IMR-90 (cell line): ENCODE results near the gene HLA-DOB. TPM values are rescaled to one million over a fixed set of nuclear protein-coding genes. Genes with fewer than 3 reads are reported as not detected.

Experiments
- ATAC-seq: fragments of 200-7000 bp; cut with Tn5 transposase; 2 replicates; pipeline ENCODE4 v1.9.1; 2020; ENCODE audit warnings: low read depth, mild to moderate bottlenecking, moderate library complexity
- BruUV-seq: library from RNA; stranded (reverse); fragments of 400-500 nt; replicated peaks from 2 replicates; lab custom pipeline; 2021; lab: Mats Ljungman, UMichigan
- CTCF ChIA-PET: fragments of 300-600 bp; formaldehyde crosslinking; extraction: SDS; loops from one replicate; lab custom pipeline; 2021; ENCODE audit warnings: antibody characterized with exemption; lab: Yijun Ruan, JAX
- POLR2A ChIA-PET: fragments of 300-600 bp; sonication (Branson Sonifier 250); formaldehyde crosslinking; loops from one replicate; lab custom pipeline; 2022; ENCODE audit warnings: antibody characterized with exemption; ENCODE audit not compliant: unreplicated experiment; lab: Charles Lee
- DNase-seq: peaks from one replicate; pipeline ENCODE4 v3.0.0; 2013
- H2AFZ ChIP-seq: replicated peaks from 2 replicates; pipeline ENCODE3; 2013; ENCODE audit warnings: low read length, mild to moderate bottlenecking; ENCODE audit not compliant: poor library complexity
- H2AK5ac ChIP-seq: 2 replicates; pipeline ENCODE4 v1.6.1; 2013; ENCODE audit warnings: low read depth, low read length, inconsistent platforms
- H2AK9ac ChIP-seq: replicated peaks from 2 replicates; pipeline ENCODE3; 2013; ENCODE audit warnings: mild to moderate bottlenecking, low read depth, low read length, moderate library complexity; ENCODE audit not compliant: poor library complexity
- H2BK120ac ChIP-seq: 2 replicates; pipeline ENCODE4 v1.6.1; 2013; ENCODE audit warnings: low read depth, low read length, inconsistent platforms
- H2BK15ac ChIP-seq: 3 replicates; pipeline ENCODE4 v1.6.1; 2013; ENCODE audit warnings: low read depth, low read length, inconsistent platforms
- H2BK20ac ChIP-seq: 2 replicates; pipeline ENCODE4 v1.6.1; 2013; ENCODE audit warnings: low read depth, mild to moderate bottlenecking, inconsistent platforms, low read length, moderate library complexity
- H2BK5ac ChIP-seq: 2 replicates; pipeline ENCODE4 v1.6.1; 2013; ENCODE audit warnings: mild to moderate bottlenecking, low read depth, low read length, inconsistent platforms; ENCODE audit not compliant: poor library complexity, severe bottlenecking
- H3K14ac ChIP-seq: replicated peaks from 2 replicates; pipeline ENCODE4 v1.6.1; 2013; ENCODE audit warnings: low read depth, low read length, inconsistent platforms
- H3K18ac ChIP-seq: 2 replicates; pipeline ENCODE4 v1.6.1; 2013; ENCODE audit warnings: low read depth, low read length, control low read depth
- H3K23ac ChIP-seq: 2 replicates; pipeline ENCODE4 v1.6.1; 2013; ENCODE audit warnings: low read depth, low read length, inconsistent platforms
- H3K27ac ChIP-seq: 2 replicates; pipeline ENCODE4 v1.5.1; 2013; ENCODE audit warnings: mild to moderate bottlenecking, control low read depth, low read length; ENCODE audit not compliant: insufficient read depth
- H3K27me3 ChIP-seq: 2 replicates; pipeline ENCODE4 v1.6.1; 2013; ENCODE audit warnings: low read length; ENCODE audit not compliant: control insufficient read depth, insufficient read depth
- H3K36me3 ChIP-seq: 2 replicates; pipeline ENCODE4 v1.6.1; 2013; ENCODE audit warnings: low read length, mixed read lengths; ENCODE audit not compliant: control insufficient read depth, insufficient read depth
- H3K4ac ChIP-seq: 2 replicates; pipeline ENCODE4 v1.6.1; 2013; ENCODE audit warnings: low read depth, low read length, inconsistent platforms
- H3K4me1 ChIP-seq: 2 replicates; pipeline ENCODE4 v1.6.1; 2013; ENCODE audit warnings: low read length, mixed read lengths; ENCODE audit not compliant: control insufficient read depth, insufficient read depth
- H3K4me2 ChIP-seq: 2 replicates; pipeline ENCODE4 v1.6.1; 2013; ENCODE audit warnings: low read depth, mild to moderate bottlenecking, control low read depth, low read length, moderate library complexity
- H3K4me3 ChIP-seq: 2 replicates; pipeline ENCODE4 v1.5.1; 2013; ENCODE audit warnings: low read depth, mild to moderate bottlenecking, control low read depth, low read length, moderate library complexity; ENCODE audit not compliant: insufficient read depth
- H3K56ac ChIP-seq: 2 replicates; pipeline ENCODE4 v1.6.1; 2013; ENCODE audit warnings: low read length, inconsistent platforms; ENCODE audit not compliant: insufficient read depth; ENCODE audit errors: extremely low read depth
- H3K79me1 ChIP-seq, 2 experiments: 2 replicates each; pipeline ENCODE4 v1.6.1; 2013; ENCODE audit warnings: low read length in 2 of 2, inconsistent platforms in 1 of 2, low read depth in 1 of 2
- H3K9ac ChIP-seq: 2 replicates; pipeline ENCODE4 v1.6.1; 2013; ENCODE audit warnings: low read depth, low read length, control low read depth
- H3K9me1 ChIP-seq: 2 replicates; pipeline ENCODE4 v1.6.1; 2013; ENCODE audit warnings: low read length, inconsistent platforms; ENCODE audit not compliant: insufficient read depth
- H3K9me3 ChIP-seq: 2 replicates; pipeline ENCODE4 v1.6.1; 2013; ENCODE audit warnings: low read length; ENCODE audit not compliant: control insufficient read depth, insufficient read depth
- H4K20me1 ChIP-seq: 2 replicates; pipeline ENCODE4 v1.6.1; 2013; ENCODE audit warnings: low read length, inconsistent platforms; ENCODE audit not compliant: insufficient read depth
- H4K5ac ChIP-seq: 2 replicates; pipeline ENCODE4 v1.6.1; 2013; ENCODE audit warnings: mild to moderate bottlenecking, low read depth, low read length, control low read depth
- H4K8ac ChIP-seq, 2 experiments: 2 replicates each; pipeline ENCODE4 v1.6.1; 2013; ENCODE audit warnings: low read depth in 2 of 2, low read length in 2 of 2, control low read depth in 1 of 2, inconsistent platforms in 1 of 2
- H4K91ac ChIP-seq: 2 replicates; pipeline ENCODE4 v1.6.1; 2013; ENCODE audit warnings: low read depth, low read length, inconsistent platforms; ENCODE audit not compliant: insufficient read depth
- BHLHE40 ChIP-seq: fragments of 150-350 bp; IDR thresholded peaks from 2 replicates; pipeline ENCODE4 v1.6.1; 2016; ENCODE audit warnings: mild to moderate bottlenecking, low read depth, low read length
- CEBPB ChIP-seq: IDR thresholded peaks from 2 replicates; pipeline ENCODE4 v1.6.1; 2012; ENCODE audit warnings: low read depth, low read length, improper control_type of control experiment
- FOS ChIP-seq: fragments of 150-350 bp; IDR thresholded peaks from 2 replicates; pipeline ENCODE4 v1.6.1; 2016; ENCODE audit warnings: low read depth, low read length
- MAFK ChIP-seq: IDR thresholded peaks from 2 replicates; pipeline ENCODE4 v1.6.1; 2012; ENCODE audit warnings: low read depth, low read length, improper control_type of control experiment
- NFE2L2 ChIP-seq: fragments of 150-350 bp; IDR thresholded peaks from 2 replicates; pipeline ENCODE4 v1.6.1; 2016; ENCODE audit warnings: low read depth, mild to moderate bottlenecking, low read length
- RAD21 ChIP-seq: IDR thresholded peaks from 2 replicates; pipeline ENCODE4 v1.6.1; 2012; ENCODE audit warnings: low read length, improper control_type of control experiment
- RCOR1 ChIP-seq: IDR thresholded peaks from 2 replicates; pipeline ENCODE4 v1.6.1; 2012; ENCODE audit warnings: mild to moderate bottlenecking, low read length, improper control_type of control experiment; ENCODE audit not compliant: insufficient replicate concordance
- RFX5 ChIP-seq: IDR thresholded peaks from 2 replicates; pipeline ENCODE4 v1.8.0; 2012; ENCODE audit warnings: low read depth, mild to moderate bottlenecking, low read length, moderate library complexity
- SMC3 ChIP-seq: fragments of 150-350 bp; IDR thresholded peaks from 2 replicates; pipeline ENCODE4 v1.6.1; 2016; ENCODE audit warnings: low read depth, mild to moderate bottlenecking, antibody characterized with exemption, low read length, moderate library complexity
- WGBS, 2 experiments: methylation state at CpG; one replicate each; pipeline versions ENCODE4 v1.1.5 to v1.1.7; 2013; ENCODE audit warnings: missing lambda C conversion rate in 2 of 2; ENCODE audit not compliant: insufficient read length in 1 of 2; ENCODE audit errors: extremely low coverage in 2 of 2; 5-methylcytosine and 5-hydroxymethylcytosine counted together
- dilution Hi-C: fragments of 300-500 bp; cut with HindIII; formaldehyde crosslinking; loops from one replicate; pipeline ENCODE4 v1.14.3; 2018; ENCODE audit warnings: low sequenced_read_pairs; ENCODE audit not compliant: unreplicated experiment
- in situ Hi-C: fragments of 300-500 bp; cut with MboI; formaldehyde crosslinking; loops from 3 replicates; pipeline ENCODE4 v1.14.3; 2019; ENCODE audit warnings: low sequenced_read_pairs, inconsistent platforms, mixed read lengths
- intact Hi-C: fragments of 100-400 bp; cut with micrococcal nuclease; formaldehyde crosslinking; loops from 2 replicates; pipeline ENCODE4 v1.10.0; 2022
- polyA plus RNA-seq, 3 experiments: library from polyadenylated mRNA; depleted of rRNA; stranded (reverse); fragments of >200 nt; gene quantifications; 2 replicates each; pipeline ENCODE4 v1.2.3, GENCODE V29; 2012; ENCODE audit warnings: low replicate concordance in 1 of 3
- total RNA-seq: library from RNA; depleted of rRNA; stranded (reverse); fragments of >200 nt; gene quantifications from 2 replicates; pipeline ENCODE4 v1.2.3, GENCODE V29; 2012
- TF ChIP-seq, protein P1 (sequence below): fragments of 150-350 bp; IDR thresholded peaks from 2 replicates; pipeline ENCODE4 v1.6.1; 2017; ENCODE audit warnings: mild to moderate bottlenecking, antibody characterized with exemption, low read length, low read depth
- TF ChIP-seq, protein P2 (sequence below): conservative IDR thresholded peaks from 2 replicates; pipeline ENCODE4 v1.5.1; 2012; ENCODE audit warnings: mild to moderate bottlenecking, low read depth, low read length, improper control_type of control experiment

The HLA-DOB gene
- total and polyA plus RNA-seq, 2 of the 4 experiments (the other 2 are of a cell fraction) = 0.36 to 2.3 TPM

DNA sequence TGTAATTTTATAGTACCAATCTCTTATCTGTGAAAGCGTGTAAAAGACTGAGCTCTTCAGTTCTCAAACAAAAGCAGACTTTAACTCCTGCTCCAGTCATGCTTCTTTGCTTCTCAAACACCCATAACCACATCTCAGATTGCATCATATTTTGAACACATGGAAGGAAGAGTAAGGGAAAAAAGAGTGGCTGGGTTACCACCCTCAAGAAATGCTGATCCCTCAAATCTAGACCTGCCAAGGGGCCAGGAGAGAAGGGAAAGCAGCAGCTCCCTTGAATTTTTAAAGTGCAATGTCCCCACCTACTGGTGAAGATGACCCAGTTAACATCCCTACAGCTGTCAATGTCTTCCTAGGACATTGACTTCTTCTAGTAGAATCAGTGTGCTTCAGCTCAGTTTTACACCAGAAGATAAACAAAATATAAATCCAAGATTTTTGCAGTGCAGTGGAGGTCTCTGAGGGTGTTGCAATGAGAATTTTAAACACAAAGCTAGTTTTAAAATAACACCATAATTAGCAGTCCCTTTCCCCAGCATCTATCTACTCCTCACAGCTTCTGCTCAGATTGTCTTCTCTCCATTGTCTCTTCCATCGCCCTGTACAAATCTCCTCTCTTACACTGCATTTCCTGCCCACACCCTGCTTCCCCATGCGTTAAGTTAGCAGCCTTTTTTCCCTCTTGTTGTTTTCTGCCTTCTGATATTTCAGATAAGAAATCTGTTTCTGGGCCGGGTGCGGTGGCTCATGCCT is 30.8 kb downstream of the HLA-DOB start:
- no peak overlapping the region for H3K18ac ChIP-seq
- no peak overlapping the region for H2AK9ac ChIP-seq
- H3K4me1 ChIP-seq = no peaks in the 10 kb centered on the region
- H3K9ac ChIP-seq = no peak overlapping the region
- H3K36me3 ChIP-seq = no peaks in the 10 kb centered on the region
- H3K79me1 ChIP-seq = no peaks in the 10 kb centered on the region
- no CpG with 5 or more reads among the region's 5 CpGs for WGBS, 2 experiments
- H2AFZ ChIP-seq = no peak overlapping the region
- no peak overlapping the region for H2BK15ac ChIP-seq
- H3K4me2 ChIP-seq = no peak overlapping the region
- POLR2A ChIA-PET = no interaction called here
- H3K23ac ChIP-seq = no peak overlapping the region
- CTCF ChIA-PET = interaction anchor here (0.7 to 1.9 kb wide), 6 partner anchors 18 to 541 kb away, joined by 3 to 7 read pairs (median 3); no protein-coding TSS in a partner anchor
- no peak overlapping the region for H2BK5ac ChIP-seq
- no peak overlapping the region for H4K5ac ChIP-seq
- DNase-seq (peak; percentile 49), ATAC-seq (peak; percentile 81)
- H2BK120ac ChIP-seq = no peak overlapping the region
- no peak overlapping the region for H2BK20ac ChIP-seq
- H3K27ac ChIP-seq = no peak overlapping the region
- in situ Hi-C loops (no loop called here), intact Hi-C loops (loop anchor here (2.0 to 5.0 kb wide), 3 partner anchors 84 to 539 kb away; no protein-coding TSS in a partner anchor), dilution Hi-C loops (no loop called here)
- no peaks in the 10 kb centered on the region for H3K9me3 ChIP-seq
- H3K56ac ChIP-seq = no peak overlapping the region
- H3K4ac ChIP-seq = no peak overlapping the region
- TF ChIP-seq FOS (no peak), RAD21 (peak; percentile 44), SMC3 (no peak), RFX5 (no peak), BHLHE40 (no peak), MAFK (peak; percentile 46; the same call in 1 of the 2 replicates), RCOR1 (no peak), NFE2L2 (no peak), CEBPB (peak; percentile 48; the same call in 1 of the 2 replicates)
- TF ChIP-seq, protein P1, sequence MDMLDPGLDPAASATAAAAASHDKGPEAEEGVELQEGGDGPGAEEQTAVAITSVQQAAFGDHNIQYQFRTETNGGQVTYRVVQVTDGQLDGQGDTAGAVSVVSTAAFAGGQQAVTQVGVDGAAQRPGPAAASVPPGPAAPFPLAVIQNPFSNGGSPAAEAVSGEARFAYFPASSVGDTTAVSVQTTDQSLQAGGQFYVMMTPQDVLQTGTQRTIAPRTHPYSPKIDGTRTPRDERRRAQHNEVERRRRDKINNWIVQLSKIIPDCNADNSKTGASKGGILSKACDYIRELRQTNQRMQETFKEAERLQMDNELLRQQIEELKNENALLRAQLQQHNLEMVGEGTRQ = no peak
- TF ChIP-seq, protein P2, sequence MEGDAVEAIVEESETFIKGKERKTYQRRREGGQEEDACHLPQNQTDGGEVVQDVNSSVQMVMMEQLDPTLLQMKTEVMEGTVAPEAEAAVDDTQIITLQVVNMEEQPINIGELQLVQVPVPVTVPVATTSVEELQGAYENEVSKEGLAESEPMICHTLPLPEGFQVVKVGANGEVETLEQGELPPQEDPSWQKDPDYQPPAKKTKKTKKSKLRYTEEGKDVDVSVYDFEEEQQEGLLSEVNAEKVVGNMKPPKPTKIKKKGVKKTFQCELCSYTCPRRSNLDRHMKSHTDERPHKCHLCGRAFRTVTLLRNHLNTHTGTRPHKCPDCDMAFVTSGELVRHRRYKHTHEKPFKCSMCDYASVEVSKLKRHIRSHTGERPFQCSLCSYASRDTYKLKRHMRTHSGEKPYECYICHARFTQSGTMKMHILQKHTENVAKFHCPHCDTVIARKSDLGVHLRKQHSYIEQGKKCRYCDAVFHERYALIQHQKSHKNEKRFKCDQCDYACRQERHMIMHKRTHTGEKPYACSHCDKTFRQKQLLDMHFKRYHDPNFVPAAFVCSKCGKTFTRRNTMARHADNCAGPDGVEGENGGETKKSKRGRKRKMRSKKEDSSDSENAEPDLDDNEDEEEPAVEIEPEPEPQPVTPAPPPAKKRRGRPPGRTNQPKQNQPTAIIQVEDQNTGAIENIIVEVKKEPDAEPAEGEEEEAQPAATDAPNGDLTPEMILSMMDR = peak; percentile 53
- H4K8ac ChIP-seq = no peak overlapping the region
- no TSS peak for BruUV-seq
- no peak overlapping the region for H4K91ac ChIP-seq
- H4K20me1 ChIP-seq = no peaks in the 10 kb centered on the region
- H3K27me3 ChIP-seq = peaks cover 4% of the 10 kb centered on the region
- H2AK5ac ChIP-seq = no peak overlapping the region
- H3K9me1 ChIP-seq = no peaks in the 10 kb centered on the region
- no peak overlapping the region for H3K14ac ChIP-seq
- no peak overlapping the region for H3K4me3 ChIP-seq
